HEK293T (cell line): ENCODE measurements around the gene SCN9A.

Experiments
- CTCF ChIA-PET: fragments of 350-600 bp; formaldehyde crosslinking; extraction: SDS; loops from one replicate; lab custom pipeline; 2021; ENCODE audit warnings: antibody characterized with exemption, inconsistent platforms; lab: Yijun Ruan, JAX
- POLR2A ChIA-PET: fragments of 350-600 bp; formaldehyde crosslinking; extraction: SDS; loops from one replicate; lab custom pipeline; 2020; ENCODE audit warnings: antibody characterized with exemption, inconsistent platforms; lab: Yijun Ruan, JAX
- DNase-seq: peaks from one replicate; pipeline ENCODE4 v3.0.0; 2012; ENCODE audit warnings: mixed read lengths; ENCODE audit errors: extremely low spot score
- ARNT ChIP-seq: fragments of 450-650 bp; IDR thresholded peaks from 2 replicates; pipeline ENCODE4 v1.6.1; 2017; ENCODE audit warnings: mild to moderate bottlenecking
- BHLHE40 ChIP-seq: fragments of 450-650 bp; IDR thresholded peaks from 2 replicates; pipeline ENCODE4 v1.6.1; 2016; ENCODE audit warnings: mild to moderate bottlenecking, moderate library complexity, borderline replicate concordance
- CTBP1 ChIP-seq: fragments of 450-650 bp; IDR thresholded peaks from 2 replicates; pipeline ENCODE4 v1.6.1; 2016; ENCODE audit warnings: borderline replicate concordance
- ELF4 ChIP-seq: fragments of 450-650 bp; IDR thresholded peaks from 2 replicates; pipeline ENCODE4 v1.6.1; 2017; ENCODE audit warnings: antibody characterized with exemption
- FOXA1 ChIP-seq: fragments of 450-650 bp; IDR thresholded peaks from 2 replicates; pipeline ENCODE4 v1.6.1; 2016; ENCODE audit warnings: mild to moderate bottlenecking
- FOXK2 ChIP-seq: fragments of 450-650 bp; IDR thresholded peaks from 2 replicates; pipeline ENCODE4 v1.6.1; 2016; ENCODE audit warnings: mild to moderate bottlenecking
- FOXM1 ChIP-seq: fragments of 450-650 bp; IDR thresholded peaks from 2 replicates; pipeline ENCODE4 v1.6.1; 2017; ENCODE audit warnings: mild to moderate bottlenecking, borderline replicate concordance
- HDGF ChIP-seq: fragments of 450-650 bp; IDR thresholded peaks from 2 replicates; pipeline ENCODE4 v1.6.1; 2017; ENCODE audit warnings: antibody characterized with exemption, borderline replicate concordance
- L3MBTL2 ChIP-seq: fragments of 450-650 bp; conservative IDR thresholded peaks from 2 replicates; pipeline ENCODE4 v1.6.1; 2016; ENCODE audit warnings: mild to moderate bottlenecking
- LEF1 ChIP-seq: fragments of 450-650 bp; IDR thresholded peaks from 2 replicates; pipeline ENCODE4 v1.6.1; 2017; ENCODE audit warnings: mild to moderate bottlenecking, borderline replicate concordance
- NFRKB ChIP-seq: fragments of 450-650 bp; IDR thresholded peaks from 2 replicates; pipeline ENCODE4 v1.6.1; 2016; ENCODE audit warnings: mild to moderate bottlenecking, moderate library complexity
- SP1 ChIP-seq: fragments of 450-650 bp; IDR thresholded peaks from 2 replicates; pipeline ENCODE4 v1.6.1; 2017
- SUZ12 ChIP-seq: fragments of 450-650 bp; IDR thresholded peaks from 2 replicates; pipeline ENCODE4 v1.6.1; 2016; ENCODE audit warnings: mild to moderate bottlenecking
- TARDBP ChIP-seq: fragments of 450-650 bp; IDR thresholded peaks from 2 replicates; pipeline ENCODE4 v1.6.1; 2016
- ZNF384 ChIP-seq: fragments of 450-650 bp; IDR thresholded peaks from 2 replicates; pipeline ENCODE4 v1.6.1; 2016
- TF ChIP-seq, protein P1 (sequence below): fragments of 450-650 bp; IDR thresholded peaks from 2 replicates; pipeline ENCODE4 v1.6.1; 2016

SCN9A gene

DNA sequence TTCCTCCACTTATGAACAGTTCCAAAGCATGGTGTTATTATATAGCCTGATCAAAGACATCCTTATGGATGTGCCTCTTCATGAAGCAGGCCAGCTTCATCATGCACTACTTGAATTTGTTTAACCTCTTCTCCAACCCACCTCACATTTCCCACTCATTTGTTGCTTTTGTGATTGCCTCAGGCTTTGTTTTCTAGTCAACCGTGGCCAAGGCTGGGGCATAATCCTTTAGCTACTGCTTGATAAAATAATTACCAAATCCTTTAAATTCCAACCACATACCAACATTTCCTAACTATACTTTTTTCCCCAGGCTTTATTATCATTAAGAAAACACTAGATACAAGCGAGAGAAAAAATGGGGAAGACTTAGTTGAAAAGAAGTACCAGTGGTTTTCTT, 208.3 kb downstream of the SCN9A start:
- POLR2A ChIA-PET: no interaction called here
- CTCF ChIA-PET: interaction anchor here (0.8 kb wide), 1 partner anchor 11 kb away, joined by 3 read pairs; no protein-coding TSS in a partner anchor
- TF ChIP-seq, protein P1, sequence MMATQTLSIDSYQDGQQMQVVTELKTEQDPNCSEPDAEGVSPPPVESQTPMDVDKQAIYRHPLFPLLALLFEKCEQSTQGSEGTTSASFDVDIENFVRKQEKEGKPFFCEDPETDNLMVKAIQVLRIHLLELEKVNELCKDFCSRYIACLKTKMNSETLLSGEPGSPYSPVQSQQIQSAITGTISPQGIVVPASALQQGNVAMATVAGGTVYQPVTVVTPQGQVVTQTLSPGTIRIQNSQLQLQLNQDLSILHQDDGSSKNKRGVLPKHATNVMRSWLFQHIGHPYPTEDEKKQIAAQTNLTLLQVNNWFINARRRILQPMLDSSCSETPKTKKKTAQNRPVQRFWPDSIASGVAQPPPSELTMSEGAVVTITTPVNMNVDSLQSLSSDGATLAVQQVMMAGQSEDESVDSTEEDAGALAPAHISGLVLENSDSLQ: no peak
- TF ChIP-seq HDGF: no peak
- TF ChIP-seq LEF1: no peak
- TF ChIP-seq ARNT: no peak
- no peak for TF ChIP-seq ZNF384
- no peak for TF ChIP-seq L3MBTL2
- no peak for TF ChIP-seq FOXM1
- TF ChIP-seq CTBP1: no peak
- TF ChIP-seq BHLHE40: no peak
- TF ChIP-seq SP1: no peak
- TF ChIP-seq NFRKB: no peak
- no peak for TF ChIP-seq FOXA1
- TF ChIP-seq SUZ12: no peak
- TF ChIP-seq ELF4: no peak
- no peak for DNase-seq

DNA sequence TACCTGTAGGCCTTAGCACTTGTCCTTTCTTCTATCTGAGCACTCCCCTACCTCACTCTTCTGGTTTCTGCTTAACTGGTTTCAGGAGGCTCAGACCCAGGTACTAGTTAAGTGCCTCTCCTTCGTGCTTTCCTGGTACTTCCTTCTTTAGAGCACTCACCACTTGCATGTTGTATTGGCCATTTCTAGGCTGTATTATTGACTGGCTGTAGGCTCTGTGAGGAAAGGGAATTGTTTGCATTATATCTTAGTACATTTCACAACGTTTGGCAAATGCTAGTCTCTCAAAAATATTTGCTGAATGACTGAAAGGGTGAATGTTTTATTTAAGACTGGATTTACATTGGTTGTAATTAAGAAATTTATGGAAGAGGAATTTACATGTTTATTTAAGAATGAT, 212.0 kb downstream of the SCN9A start:
- no peak for DNase-seq
- TF ChIP-seq FOXA1 (no peak), SP1 (no peak), ARNT (no peak)
- TF ChIP-seq, protein P1: no peak
- ChIA-PET CTCF (no interaction called here), POLR2A (no interaction called here)

DNA sequence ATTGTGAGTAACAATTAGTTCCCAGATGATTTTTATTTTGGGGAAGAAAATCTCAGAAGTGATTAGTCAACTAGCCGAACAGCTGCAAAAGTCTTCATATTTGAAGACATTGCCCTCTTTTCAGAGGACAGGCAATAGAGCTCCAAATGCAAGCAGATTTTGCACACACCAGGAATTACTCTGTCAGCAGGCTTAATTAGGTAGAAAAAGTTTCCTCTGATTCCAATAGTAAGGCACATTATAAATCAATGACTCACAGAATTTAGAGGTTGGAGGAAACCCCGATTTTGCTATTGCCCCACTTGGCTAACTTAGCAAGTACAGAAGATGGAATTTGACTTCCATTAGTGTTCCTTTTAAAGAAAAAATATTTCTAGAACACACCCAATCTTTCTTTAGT, 217.2 kb downstream of the SCN9A start:
- POLR2A ChIA-PET: no interaction called here
- DNase-seq: no peak
- TF ChIP-seq NFRKB (no peak), SUZ12 (no peak)
- TF ChIP-seq, protein P1: no peak
- CTCF ChIA-PET: no interaction called here

DNA sequence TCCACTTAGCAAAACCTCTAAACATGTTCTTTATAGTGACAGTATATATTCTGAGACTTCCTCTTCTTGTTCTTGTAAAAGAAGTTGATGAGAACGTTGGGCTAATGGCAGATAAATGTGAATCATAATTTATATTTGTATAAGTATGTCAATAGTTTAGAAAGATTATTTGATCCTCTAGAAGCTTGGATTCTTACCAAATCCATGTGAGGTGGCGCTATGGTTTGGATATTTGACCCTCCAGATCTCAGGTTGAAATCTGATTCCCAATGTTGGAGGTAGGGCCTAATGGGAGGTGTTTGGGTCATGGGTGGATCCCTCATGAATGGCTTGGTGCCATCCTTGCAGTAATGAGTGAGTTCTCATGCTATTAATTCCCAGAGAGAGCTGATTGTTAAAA, 218.2 kb downstream of the SCN9A start:
- TF ChIP-seq L3MBTL2 (no peak), FOXM1 (no peak), LEF1 (no peak)
- POLR2A ChIA-PET: no interaction called here
- no peak for DNase-seq
- CTCF ChIA-PET: no interaction called here

DNA sequence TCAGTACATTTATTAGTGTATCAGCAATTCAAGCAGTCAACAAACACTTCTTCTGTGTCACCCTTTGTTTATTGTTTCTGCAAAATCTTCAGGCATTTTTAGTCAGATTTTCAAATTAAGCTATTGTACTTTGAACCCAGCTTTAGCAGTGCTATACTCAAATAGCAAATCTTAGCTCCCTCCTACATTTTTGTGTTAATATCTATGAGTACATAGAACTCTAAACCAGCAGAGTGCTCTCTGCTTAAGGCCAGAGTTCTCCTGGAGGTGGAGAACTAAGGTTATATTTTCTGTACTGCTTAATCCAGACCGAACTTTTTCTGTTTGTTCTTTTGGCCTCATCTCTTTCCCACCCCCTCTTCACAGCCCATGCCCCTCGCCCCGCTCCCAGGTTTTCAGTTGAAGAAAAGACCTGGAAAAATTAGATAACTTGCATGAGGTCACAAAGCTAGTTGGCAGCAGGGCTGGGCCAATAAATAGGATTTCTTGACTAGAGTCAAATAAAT, 218.7 kb downstream of the SCN9A start:
- DNase-seq: no peak
- ChIA-PET POLR2A (no interaction called here), CTCF (no interaction called here)
- TF ChIP-seq SP1 (no peak), ELF4 (no peak), FOXK2 (no peak), LEF1 (no peak), ARNT (no peak), HDGF (no peak), TARDBP (no peak), CTBP1 (no peak), SUZ12 (no peak), ZNF384 (no peak), FOXM1 (no peak), BHLHE40 (no peak), FOXA1 (no peak), L3MBTL2 (no peak), NFRKB (no peak)
- TF ChIP-seq, protein P1: no peak

DNA sequence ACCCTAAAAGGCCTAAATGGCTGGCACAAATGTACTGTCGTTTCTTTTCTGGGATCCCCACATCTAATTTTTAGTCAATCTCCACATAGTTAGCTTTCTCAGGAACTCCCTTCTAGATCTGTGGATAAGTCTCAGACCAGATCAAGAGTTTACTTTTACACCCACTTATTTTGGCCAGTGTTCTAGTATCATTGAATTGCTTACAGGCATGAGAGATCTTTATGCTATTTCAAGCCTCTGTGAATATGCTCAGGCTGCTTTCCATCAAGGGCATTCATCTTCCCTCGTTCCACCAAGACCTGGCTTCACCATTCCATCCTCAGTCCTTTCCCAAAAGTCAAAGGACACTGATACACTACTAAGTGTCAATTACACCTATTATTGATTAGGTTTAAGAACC, 220.2 kb downstream of the SCN9A start:
- CTCF ChIA-PET: no interaction called here
- TF ChIP-seq ELF4: no peak
- no peak for TF ChIP-seq HDGF
- no peak for TF ChIP-seq FOXM1
- no peak for TF ChIP-seq FOXK2
- no peak for TF ChIP-seq NFRKB
- TF ChIP-seq, protein P1: no peak
- TF ChIP-seq SP1: no peak
- TF ChIP-seq CTBP1: no peak
- TF ChIP-seq LEF1: no peak
- no peak for TF ChIP-seq ZNF384
- no peak for TF ChIP-seq SUZ12
- no peak for TF ChIP-seq TARDBP
- TF ChIP-seq ARNT: no peak
- TF ChIP-seq FOXA1: no peak
- no peak for TF ChIP-seq L3MBTL2
- no peak for DNase-seq
- POLR2A ChIA-PET: no interaction called here
